ENCODE data around the gene OXTR. TPM values are rescaled to one million over a fixed set of nuclear protein-coding genes. Genes with fewer than 3 reads are reported as not detected.
"Not testable (repeated sequence)": the region's sequence is repeated elsewhere in the genome, so short reads cannot be mapped to it uniquely, and the experiment has no call there.

The OXTR gene
- total and polyA plus RNA-seq, 2 experiments from 2014 or later, result 0.97 to 1.9 TPM

GRCh38 chr3:8723612-8724011, 45.8 kb downstream of the OXTR start:
- TF ChIP-seq EZH2 (IDR thresholded peaks at IDR 0.05; ENCODE audit: borderline replicate concordance), result no peak
- no peak for TF ChIP-seq CTCF (IDR thresholded peaks at IDR 0.05; ENCODE audit: poor library complexity)
- TF ChIP-seq EZH2phosphoT487 (IDR thresholded peaks at IDR 0.05; ENCODE audit: low read depth, severe bottlenecking, unreplicated experiment), result no peak
- Histone ChIP-seq H3K4me1 (ENCODE audit: insufficient read depth) (no peaks in the 10 kb centered on the region), H4K20me1 (ENCODE audit: insufficient read depth, poor library complexity, severe bottlenecking) (no peaks in the 10 kb centered on the region), H3K27ac (no peak overlapping the region), H3K27me3 (no peaks in the 10 kb centered on the region), H3K9me3 (ENCODE audit: low read depth) (no peaks in the 10 kb centered on the region), H3K79me2 (no peaks in the 10 kb centered on the region), H3K9me2 (replicated peaks; ENCODE audit: insufficient read depth) (no peaks in the 10 kb centered on the region), H3K36me3 (replicated peaks; ENCODE audit: insufficient read depth, low read depth) (no peaks in the 10 kb centered on the region), H2AFZ (no peak overlapping the region), H3K4me3 (no peak overlapping the region), H3K4me2 (no peak overlapping the region)
- WGBS (ENCODE audit: low lambda C conversion rate, missing lambda C conversion rate), result 77% methylated on average over 3 of the region's 3 CpGs
- no peak for DNase-seq (ENCODE audit: low spot score)

GRCh38 chr3:8722808-8723207, 46.6 kb downstream of the OXTR start:
- H3K36me3 ChIP-seq (replicated peaks; ENCODE audit: insufficient read depth, low read depth), result no peaks in the 10 kb centered on the region
- no peak overlapping the region for H3K27ac ChIP-seq
- H3K9me2 ChIP-seq (replicated peaks; ENCODE audit: insufficient read depth), result no peaks in the 10 kb centered on the region
- H3K4me3 ChIP-seq, result no peak overlapping the region
- H3K27me3 ChIP-seq, result no peaks in the 10 kb centered on the region
- H3K9me3 ChIP-seq (ENCODE audit: low read depth), result no peaks in the 10 kb centered on the region
- WGBS (ENCODE audit: low lambda C conversion rate, missing lambda C conversion rate), result 83% methylated on average over 5 of the region's 5 CpGs
- TF ChIP-seq CTCF (IDR thresholded peaks at IDR 0.05; ENCODE audit: poor library complexity) (no peak), EZH2 (IDR thresholded peaks at IDR 0.05; ENCODE audit: borderline replicate concordance) (no peak), EZH2phosphoT487 (IDR thresholded peaks at IDR 0.05; ENCODE audit: low read depth, severe bottlenecking, unreplicated experiment) (no peak)
- no peaks in the 10 kb centered on the region for H3K79me2 ChIP-seq
- H3K4me2 ChIP-seq, result no peak overlapping the region
- no peak for DNase-seq (ENCODE audit: low spot score)
- H4K20me1 ChIP-seq (ENCODE audit: insufficient read depth, poor library complexity, severe bottlenecking), result no peaks in the 10 kb centered on the region
- H2AFZ ChIP-seq, result no peak overlapping the region
- H3K4me1 ChIP-seq (ENCODE audit: insufficient read depth), result no peaks in the 10 kb centered on the region

- not testable (repeated sequence) for H3K4me3 ChIP-seq; H3K79me2 ChIP-seq; H3K4me1 ChIP-seq (ENCODE audit: insufficient read depth); H3K9me3 ChIP-seq (ENCODE audit: low read depth); H3K27me3 ChIP-seq; H3K36me3 ChIP-seq (replicated peaks; ENCODE audit: insufficient read depth, low read depth); DNase-seq (ENCODE audit: low spot score); H4K20me1 ChIP-seq (ENCODE audit: insufficient read depth, poor library complexity, severe bottlenecking); H3K27ac ChIP-seq; H3K9me2 ChIP-seq (replicated peaks; ENCODE audit: insufficient read depth); H3K4me2 ChIP-seq; H2AFZ ChIP-seq
- 82% methylated on average over 12 of the region's 12 CpGs for WGBS (ENCODE audit: low lambda C conversion rate, missing lambda C conversion rate)
Observed at GRCh38 chr3:8715757-8716156, 53.7 kb downstream of the OXTR start.

GRCh38 chr3:8713901-8714759, 55.3 kb downstream of the OXTR start:
- Histone ChIP-seq H3K9me3 (ENCODE audit: low read depth) (no peaks in the 10 kb centered on the region), H3K79me2 (no peaks in the 10 kb centered on the region), H2AFZ (no peak overlapping the region), H3K4me3 (no peak overlapping the region), H4K20me1 (ENCODE audit: insufficient read depth, poor library complexity, severe bottlenecking) (no peaks in the 10 kb centered on the region), H3K27ac (no peak overlapping the region), H3K36me3 (replicated peaks; ENCODE audit: insufficient read depth, low read depth) (no peaks in the 10 kb centered on the region), H3K27me3 (no peaks in the 10 kb centered on the region), H3K4me2 (no peak overlapping the region), H3K4me1 (ENCODE audit: insufficient read depth) (no peaks in the 10 kb centered on the region), H3K9me2 (replicated peaks; ENCODE audit: insufficient read depth) (no peaks in the 10 kb centered on the region)
- DNase-seq (ENCODE audit: low spot score), result no peak
- peak; percentile 10 for TF ChIP-seq CTCF (IDR thresholded peaks at IDR 0.05; ENCODE audit: poor library complexity)
- TF ChIP-seq EZH2phosphoT487 (IDR thresholded peaks at IDR 0.05; ENCODE audit: low read depth, severe bottlenecking, unreplicated experiment), result no peak
- no peak for TF ChIP-seq EZH2 (IDR thresholded peaks at IDR 0.05; ENCODE audit: borderline replicate concordance)
- WGBS (ENCODE audit: low lambda C conversion rate, missing lambda C conversion rate), result 76% methylated on average over 14 of the region's 14 CpGs

All from hepatocyte (in vitro differentiated cells).